Suppressor macrophage (primary cell): ENCODE results near the gene ZBED1.
"Not testable (repeated sequence)": the region's sequence is repeated elsewhere in the genome, so short reads cannot be mapped to it uniquely, and the experiment has no call there.

ENCODE experiments used
- DNase-seq, 4 experiments: peaks; one replicate each; pipeline ENCODE4 v3.0.0-alpha.2; 2020 to 2022

ZBED1 gene

DNA sequence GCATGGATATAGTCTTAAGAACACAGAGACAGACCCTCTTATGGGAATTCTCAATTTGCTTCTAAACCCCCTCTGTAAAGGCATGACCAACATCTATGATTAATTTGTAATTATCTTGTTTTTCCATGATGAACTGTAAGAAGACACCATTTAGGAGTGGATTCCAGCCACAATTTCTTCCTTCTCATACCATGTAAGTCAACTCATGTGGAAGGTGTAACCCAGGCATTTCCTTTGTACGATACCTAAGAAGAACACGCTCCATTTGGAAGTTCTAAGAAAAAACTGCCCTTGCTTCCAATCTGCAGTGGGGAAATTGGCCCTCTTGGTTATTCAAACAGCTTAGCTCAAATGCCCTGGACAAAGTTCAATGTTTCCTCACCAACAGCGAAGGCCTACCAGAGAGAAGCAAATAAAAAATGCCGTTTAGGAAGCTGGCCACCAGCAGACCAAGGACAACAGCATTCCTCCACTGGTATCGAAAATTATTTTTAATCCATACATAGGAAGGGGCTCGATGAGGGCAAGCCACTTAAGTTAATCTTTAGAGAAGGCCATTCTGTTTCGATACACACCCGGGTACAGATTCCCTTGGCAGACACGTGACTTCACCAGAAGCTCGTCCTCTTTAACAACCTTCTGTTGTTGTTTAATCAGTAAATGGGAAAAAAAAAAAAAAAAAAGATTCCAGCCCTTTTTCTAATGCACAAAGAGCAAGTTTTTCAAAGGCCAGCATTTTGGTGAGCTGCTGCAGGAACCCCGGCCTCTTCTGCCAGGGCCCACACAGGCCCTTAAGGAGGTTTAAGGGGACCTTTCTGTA is 2.6 kb downstream of the ZBED1 start:
- no peak for DNase-seq

DNA sequence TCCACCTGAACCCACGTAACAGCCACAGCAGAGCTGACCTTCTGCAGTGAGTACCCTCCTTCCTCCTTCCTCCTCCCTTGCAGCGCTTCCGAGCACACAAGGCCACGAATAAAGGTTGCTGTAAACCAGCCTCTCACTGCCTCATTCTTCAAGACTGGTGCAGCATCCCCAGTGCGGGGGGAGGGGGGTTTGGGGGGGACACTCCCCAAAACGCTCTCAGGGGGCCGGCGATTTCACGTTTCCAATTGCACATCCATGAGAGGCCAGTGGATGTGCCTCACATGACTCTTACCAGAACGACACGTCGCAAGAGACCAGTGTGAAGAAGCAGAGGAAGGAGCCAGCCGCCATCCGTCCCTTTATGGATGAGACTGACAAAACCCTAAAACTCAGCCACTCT is 5.2 kb downstream of the ZBED1 start:
- DNase-seq: no peak

DNA sequence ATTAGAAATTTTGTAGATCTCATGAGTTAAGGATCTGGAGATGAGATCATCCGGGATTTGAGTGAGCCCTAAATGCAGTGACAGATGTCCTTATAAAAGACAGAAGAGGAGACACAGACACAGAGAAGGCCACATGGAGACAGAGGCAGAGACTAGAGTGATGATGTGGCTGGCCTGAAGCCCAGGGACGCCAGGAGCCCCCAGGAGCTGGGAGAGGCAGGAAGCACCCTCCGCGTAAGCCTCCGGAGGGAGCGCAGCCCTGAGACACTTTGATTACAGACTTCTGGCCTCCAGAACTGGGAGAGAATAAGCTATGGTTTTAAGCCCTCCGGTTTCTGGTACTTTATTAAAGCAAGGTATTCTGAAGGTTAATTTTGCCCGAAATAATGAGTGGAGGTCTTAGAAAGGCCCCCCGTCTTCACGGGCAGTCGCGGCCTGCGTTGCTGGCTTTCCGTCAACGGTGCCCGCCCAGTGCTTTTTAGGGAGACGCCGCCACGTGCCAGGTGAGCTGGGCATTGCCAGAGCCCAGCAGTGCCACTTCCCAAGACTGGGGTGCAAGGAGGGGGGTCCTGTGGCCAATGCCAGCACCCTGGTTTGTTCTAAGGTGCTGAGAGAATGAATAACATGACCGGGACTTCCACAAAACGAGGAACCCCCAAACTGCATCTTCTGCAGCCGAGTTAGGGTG is 8.1 kb downstream of the ZBED1 start:
- DNase-seq: no peak

GRCh38 chrX:2490634-2491033 is 10.1 kb downstream of the ZBED1 start:
- no peak for DNase-seq

- no peak for DNase-seq
These were observed 11.0 kb downstream of the ZBED1 start for GRCh38 chrX:2489446-2490445.

DNA sequence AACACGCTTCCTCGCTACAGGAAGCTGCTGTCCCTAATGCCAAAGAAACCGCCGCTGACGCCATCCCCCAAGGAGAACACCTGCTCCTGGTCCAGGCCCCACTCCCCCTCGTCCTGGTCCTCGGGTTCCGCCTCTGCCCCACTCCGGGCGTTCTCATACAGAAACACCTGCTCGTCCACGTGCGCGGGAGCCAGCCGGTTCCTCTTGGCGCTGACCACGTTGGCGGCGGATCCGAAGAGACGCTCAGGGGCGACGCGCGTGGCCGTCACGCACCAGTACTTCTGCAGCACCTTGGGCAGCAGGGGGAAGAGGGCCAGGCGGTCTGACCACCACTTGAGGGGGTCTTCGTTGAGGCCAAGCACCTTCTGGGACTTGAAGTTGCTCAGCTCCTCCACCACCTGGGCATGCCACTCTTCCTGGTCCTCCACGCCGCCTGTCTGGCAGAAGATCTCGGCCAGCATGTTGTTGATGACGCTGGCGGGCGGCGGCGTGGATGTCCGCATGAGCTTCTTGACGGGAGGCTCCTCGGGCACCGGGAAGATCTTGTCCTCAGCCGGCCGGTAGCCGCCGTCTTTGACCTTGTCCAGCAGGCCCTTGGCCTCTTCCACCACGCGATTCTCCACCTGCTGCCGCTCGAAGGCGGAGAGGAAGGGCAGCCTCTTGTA is 12.0 kb downstream of the ZBED1 start:
- DNase-seq: no peak

GRCh38 chrX:2487366-2487765 is 13.4 kb downstream of the ZBED1 start:
- no peak for DNase-seq

DNA sequence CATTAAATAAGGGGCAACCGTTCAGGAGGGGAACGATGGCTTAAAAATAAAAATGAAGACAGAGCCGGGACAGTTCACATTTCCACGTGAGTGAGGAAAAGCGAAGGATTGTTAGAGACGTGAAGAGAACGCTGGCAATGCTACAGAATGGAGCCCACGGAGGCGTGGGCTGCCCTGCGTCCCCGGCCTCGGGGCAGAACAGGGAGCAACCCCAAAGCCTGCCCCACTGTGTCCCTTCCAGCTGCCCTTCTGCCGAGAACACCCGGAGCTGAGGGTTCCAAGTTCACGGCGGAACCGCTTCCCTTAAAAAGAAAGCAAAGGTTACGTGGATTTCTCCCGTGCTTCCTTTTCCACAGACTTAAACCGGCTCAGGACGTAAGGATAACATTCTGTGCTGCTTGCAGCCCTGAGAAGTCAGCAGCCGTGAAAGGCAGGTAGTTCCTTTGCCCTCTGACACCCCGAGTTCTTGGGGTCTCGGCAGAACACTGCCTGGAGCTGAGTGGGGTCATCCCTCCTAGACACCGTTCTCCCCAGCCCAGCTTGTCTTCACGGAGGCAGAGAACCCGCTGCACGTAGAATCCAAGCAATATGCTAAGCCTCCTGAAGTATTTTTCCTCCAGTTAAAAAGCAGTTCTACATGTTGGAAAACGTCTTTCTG is 14.2 kb downstream of the ZBED1 start:
- no peak for DNase-seq

DNA sequence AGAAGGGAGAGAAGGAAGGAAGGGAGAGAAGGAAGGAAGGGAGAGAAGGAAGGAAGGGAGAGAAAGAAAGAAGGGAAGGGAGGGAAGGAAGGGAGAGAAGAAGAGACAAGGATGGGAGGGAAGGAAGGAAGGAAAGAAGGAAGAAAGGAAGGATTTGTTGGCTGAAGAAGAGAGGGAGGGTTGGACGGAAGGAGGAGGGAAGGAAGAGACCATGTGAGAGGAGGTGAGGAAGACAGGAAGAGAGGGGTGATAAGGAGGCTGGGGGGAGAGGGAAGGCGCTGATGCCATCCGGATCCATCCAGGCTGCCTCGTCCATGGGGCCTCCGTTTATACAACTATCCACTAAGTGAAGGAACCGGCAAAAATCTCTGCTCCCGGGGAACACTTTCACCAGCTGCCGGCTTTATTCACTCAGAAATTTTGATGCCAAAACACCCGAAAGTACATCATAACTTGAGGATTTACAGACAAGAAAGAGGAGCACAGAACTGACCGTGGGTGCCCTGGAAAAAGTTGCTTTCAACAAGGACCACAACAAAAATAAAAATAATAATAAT is 14.9 kb downstream of the ZBED1 start:
- DNase-seq: no peak

GRCh38 chrX:2484721-2485648 is 15.8 kb downstream of the ZBED1 start:
- no peak for DNase-seq

GRCh38 chrX:2484256-2484655 is 16.5 kb downstream of the ZBED1 start:
- DNase-seq: no peak

DNA sequence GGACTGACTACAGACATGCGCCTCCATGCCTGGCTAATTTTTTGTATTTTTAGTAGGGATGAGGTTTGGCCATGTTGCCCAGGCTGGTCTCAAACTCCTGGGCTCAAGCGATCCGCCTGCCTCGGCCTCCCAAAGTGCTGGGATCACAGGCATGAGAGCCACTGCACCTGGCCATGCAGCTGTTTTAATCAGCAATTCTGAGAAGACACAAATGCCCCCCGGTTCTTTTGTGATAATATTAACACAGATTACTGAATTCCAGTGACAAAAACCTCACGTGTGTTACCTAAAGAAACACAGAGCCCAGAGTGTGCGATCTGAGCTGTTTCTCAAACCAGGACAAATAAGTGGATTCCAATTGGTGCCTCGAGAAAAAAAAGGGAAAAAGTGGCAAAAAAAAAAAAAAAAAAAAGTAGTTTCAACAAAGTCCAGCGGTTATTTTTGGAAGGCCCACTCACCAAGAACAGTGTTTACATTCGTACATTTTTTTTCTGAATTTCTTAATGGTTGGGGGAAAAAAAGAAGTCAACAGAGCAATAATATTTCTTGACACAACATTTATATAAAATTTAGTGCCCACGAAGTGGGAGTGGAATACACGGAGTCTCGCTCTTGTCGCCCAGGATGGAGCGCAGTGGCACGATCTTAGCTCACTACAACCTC is 17.2 kb downstream of the ZBED1 start:
- DNase-seq: no peak

GRCh38 chrX:2481597-2481996 is 19.2 kb downstream of the ZBED1 start:
- DNase-seq: not testable (repeated sequence)

- DNase-seq: not testable (repeated sequence)
These were observed 20.8 kb downstream of the ZBED1 start for GRCh38 chrX:2479982-2480381.

- no peak for DNase-seq
These were observed 21.4 kb downstream of the ZBED1 start for GRCh38 chrX:2479420-2479780.

DNA sequence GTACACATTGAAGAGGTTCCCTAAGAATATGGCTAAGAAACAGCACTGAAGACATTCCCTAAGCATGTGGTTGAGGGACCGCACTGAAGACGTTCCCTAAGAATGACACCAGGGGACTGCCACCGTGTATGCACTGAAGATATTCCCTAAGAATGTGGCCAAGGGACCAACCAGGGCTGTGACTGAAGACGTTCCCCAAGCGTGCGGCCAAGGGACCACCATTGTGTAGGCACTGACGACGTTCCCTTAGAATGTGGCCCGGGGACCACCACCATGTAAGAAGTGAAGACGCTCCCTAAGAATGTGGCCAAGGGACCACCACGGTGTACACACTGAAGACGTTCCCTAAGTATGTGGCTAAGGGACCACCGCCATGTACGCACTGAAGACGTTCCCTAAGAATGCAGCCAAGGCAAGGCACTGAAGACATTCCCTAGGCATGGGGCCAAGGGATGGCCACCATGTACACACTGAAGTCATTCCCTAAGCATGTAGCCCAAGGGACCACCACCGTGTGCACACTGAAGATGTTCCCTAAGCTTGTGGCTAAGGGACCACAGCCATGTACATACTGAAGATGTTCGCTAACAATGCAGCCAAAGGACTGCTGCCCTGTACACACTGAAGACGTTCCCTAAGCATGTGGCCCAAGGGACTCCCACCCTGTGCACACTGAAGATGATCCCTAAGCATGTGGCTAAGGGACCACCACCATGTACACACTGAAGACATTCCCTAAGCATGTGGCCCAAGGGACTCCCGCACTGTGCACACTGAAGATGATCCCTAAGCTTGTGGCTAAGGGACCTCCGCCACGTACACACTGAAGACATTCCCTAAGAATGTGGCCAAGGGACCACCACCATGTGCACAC is 22.0 kb downstream of the ZBED1 start:
- no peak for DNase-seq

GRCh38 chrX:2477313-2477712 is 23.5 kb downstream of the ZBED1 start:
- not testable (repeated sequence) for DNase-seq

- no peak for DNase-seq
These were observed 25.6 kb downstream of the ZBED1 start for GRCh38 chrX:2474963-2475726.
